ENCODE data around the gene TTC39C. TPM values are rescaled to one million over a fixed set of nuclear protein-coding genes. Genes with fewer than 3 reads are reported as not detected.
"Not testable (repeated sequence)": the region's sequence is repeated elsewhere in the genome, so short reads cannot be mapped to it uniquely, and the experiment has no call there.

The TTC39C gene
- polyA plus RNA-seq, 2 of the 4 experiments (the other 2 are of a cell fraction), result 8.7 to 18.4 TPM

DNA sequence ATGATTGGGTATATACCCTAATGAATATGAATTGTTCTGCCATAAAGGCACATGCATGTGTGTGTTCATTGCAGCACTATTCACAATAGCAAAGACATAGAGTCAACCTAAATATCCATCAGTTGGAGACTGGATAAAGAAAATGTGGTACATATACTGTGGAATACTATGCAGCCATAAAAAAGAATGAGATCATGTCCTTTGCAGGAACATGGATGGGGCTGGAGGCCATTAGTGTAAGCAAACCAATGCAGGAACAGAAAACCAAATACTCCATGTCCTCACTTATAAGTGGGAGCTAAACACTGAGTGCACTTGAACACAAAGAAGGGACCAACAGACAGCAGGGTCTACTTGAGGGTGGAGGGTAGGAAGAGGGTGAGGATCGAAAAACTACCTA lies 43.2 kb downstream of the TTC39C start:
- Histone ChIP-seq H3K4me2 (no peak overlapping the region), H3K4me1 (peaks cover 26% of the 10 kb centered on the region; the same call in 2 of the 3 replicates), H3K9me3 (no peaks in the 10 kb centered on the region), H3K4me3 (no peak overlapping the region), H3K27ac (no peak overlapping the region)
- FAIRE-seq (no peak), DNase-seq (ENCODE audit: low read depth in 1 of 2, low spot score in 1 of 2) (no peak), ATAC-seq (no peak)
- ChIA-PET CTCF (interaction anchor here (1.0 kb wide), 1 partner anchor 19 kb away, joined by 4 read pairs; no protein-coding TSS in a partner anchor), POLR2A (no interaction called here)
- 82% methylated on average over 1 of the region's 1 CpG for WGBS (ENCODE audit: missing lambda C conversion rate)
- TF ChIP-seq HDAC2 (IDR thresholded peaks at IDR 0.05), result no peak
- no peak for TF ChIP-seq ZSCAN20 (CRISPR knock-in tag; IDR thresholded peaks at IDR 0.05)
- no peak for TF ChIP-seq TFCP2L1 (CRISPR knock-in tag; IDR thresholded peaks at IDR 0.05)
- TF ChIP-seq JUNB (IDR thresholded peaks at IDR 0.05), result no peak
- TF ChIP-seq, protein P1, sequence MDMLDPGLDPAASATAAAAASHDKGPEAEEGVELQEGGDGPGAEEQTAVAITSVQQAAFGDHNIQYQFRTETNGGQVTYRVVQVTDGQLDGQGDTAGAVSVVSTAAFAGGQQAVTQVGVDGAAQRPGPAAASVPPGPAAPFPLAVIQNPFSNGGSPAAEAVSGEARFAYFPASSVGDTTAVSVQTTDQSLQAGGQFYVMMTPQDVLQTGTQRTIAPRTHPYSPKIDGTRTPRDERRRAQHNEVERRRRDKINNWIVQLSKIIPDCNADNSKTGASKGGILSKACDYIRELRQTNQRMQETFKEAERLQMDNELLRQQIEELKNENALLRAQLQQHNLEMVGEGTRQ (IDR thresholded peaks at IDR 0.05), result no peak
- no peak for TF ChIP-seq CEBPB (IDR thresholded peaks at IDR 0.05)
- no peak for TF ChIP-seq POLR2AphosphoS2 (conservative IDR thresholded peaks at IDR 0.05; ENCODE audit: low read length)
- TF ChIP-seq, protein P2, sequence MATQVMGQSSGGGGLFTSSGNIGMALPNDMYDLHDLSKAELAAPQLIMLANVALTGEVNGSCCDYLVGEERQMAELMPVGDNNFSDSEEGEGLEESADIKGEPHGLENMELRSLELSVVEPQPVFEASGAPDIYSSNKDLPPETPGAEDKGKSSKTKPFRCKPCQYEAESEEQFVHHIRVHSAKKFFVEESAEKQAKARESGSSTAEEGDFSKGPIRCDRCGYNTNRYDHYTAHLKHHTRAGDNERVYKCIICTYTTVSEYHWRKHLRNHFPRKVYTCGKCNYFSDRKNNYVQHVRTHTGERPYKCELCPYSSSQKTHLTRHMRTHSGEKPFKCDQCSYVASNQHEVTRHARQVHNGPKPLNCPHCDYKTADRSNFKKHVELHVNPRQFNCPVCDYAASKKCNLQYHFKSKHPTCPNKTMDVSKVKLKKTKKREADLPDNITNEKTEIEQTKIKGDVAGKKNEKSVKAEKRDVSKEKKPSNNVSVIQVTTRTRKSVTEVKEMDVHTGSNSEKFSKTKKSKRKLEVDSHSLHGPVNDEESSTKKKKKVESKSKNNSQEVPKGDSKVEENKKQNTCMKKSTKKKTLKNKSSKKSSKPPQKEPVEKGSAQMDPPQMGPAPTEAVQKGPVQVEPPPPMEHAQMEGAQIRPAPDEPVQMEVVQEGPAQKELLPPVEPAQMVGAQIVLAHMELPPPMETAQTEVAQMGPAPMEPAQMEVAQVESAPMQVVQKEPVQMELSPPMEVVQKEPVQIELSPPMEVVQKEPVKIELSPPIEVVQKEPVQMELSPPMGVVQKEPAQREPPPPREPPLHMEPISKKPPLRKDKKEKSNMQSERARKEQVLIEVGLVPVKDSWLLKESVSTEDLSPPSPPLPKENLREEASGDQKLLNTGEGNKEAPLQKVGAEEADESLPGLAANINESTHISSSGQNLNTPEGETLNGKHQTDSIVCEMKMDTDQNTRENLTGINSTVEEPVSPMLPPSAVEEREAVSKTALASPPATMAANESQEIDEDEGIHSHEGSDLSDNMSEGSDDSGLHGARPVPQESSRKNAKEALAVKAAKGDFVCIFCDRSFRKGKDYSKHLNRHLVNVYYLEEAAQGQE (IDR thresholded peaks at IDR 0.05), result no peak
- no peak for TF ChIP-seq FOXS1 (CRISPR knock-in tag; IDR thresholded peaks at IDR 0.05)
- TF ChIP-seq, protein P3, sequence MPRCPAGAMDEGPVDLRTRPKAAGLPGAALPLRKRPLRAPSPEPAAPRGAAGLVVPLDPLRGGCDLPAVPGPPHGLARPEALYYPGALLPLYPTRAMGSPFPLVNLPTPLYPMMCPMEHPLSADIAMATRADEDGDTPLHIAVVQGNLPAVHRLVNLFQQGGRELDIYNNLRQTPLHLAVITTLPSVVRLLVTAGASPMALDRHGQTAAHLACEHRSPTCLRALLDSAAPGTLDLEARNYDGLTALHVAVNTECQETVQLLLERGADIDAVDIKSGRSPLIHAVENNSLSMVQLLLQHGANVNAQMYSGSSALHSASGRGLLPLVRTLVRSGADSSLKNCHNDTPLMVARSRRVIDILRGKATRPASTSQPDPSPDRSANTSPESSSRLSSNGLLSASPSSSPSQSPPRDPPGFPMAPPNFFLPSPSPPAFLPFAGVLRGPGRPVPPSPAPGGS (IDR thresholded peaks at IDR 0.05), result no peak
- no peak for TF ChIP-seq RAD21 (conservative IDR thresholded peaks at IDR 0.05 in 1 of 2, IDR thresholded peaks at IDR 0.05 in 1 of 2)
- no peak for TF ChIP-seq PHF8 (IDR thresholded peaks at IDR 0.05; ENCODE audit: borderline replicate concordance, low read depth)
- no peak for TF ChIP-seq RFX5 (IDR thresholded peaks at IDR 0.05)
- TF ChIP-seq, protein P4, sequence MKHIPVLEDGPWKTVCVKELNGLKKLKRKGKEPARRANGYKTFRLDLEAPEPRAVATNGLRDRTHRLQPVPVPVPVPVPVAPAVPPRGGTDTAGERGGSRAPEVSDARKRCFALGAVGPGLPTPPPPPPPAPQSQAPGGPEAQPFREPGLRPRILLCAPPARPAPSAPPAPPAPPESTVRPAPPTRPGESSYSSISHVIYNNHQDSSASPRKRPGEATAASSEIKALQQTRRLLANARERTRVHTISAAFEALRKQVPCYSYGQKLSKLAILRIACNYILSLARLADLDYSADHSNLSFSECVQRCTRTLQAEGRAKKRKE (CRISPR knock-in tag; IDR thresholded peaks at IDR 0.05; ENCODE audit: low read depth), result no peak
- no peak for TF ChIP-seq ZNF302 (CRISPR knock-in tag; IDR thresholded peaks at IDR 0.05)
- no peak for TF ChIP-seq ESRRA (IDR thresholded peaks at IDR 0.05; ENCODE audit: borderline replicate concordance, low read length)
- TF ChIP-seq EHMT2 (IDR thresholded peaks at IDR 0.05; ENCODE audit: low read depth), result no peak
- no peak for TF ChIP-seq KDM1A (IDR thresholded peaks at IDR 0.05; ENCODE audit: low read depth)

DNA sequence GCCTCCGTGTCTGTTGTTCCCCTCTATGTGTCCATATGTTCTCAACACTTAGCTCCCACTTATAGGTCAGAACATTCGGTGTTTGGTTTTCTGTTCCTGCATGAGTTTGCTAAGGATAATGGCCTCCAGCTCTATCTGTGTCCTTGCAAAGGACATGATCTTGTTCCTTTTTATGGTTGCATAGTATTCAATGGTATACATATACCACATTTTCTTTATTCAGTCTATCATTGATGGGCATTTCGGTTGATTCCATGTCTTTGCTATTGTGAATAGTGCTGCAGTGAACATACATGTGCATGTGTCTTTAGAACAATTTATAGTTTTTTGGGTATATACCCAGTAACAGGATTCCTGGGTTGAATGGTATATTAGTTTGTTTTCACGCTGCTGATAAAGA lies 44.8 kb downstream of the TTC39C start:
- CTCF ChIA-PET, result not testable (repeated sequence)

More for the DNA sequence above, 44.8 kb downstream of the TTC39C start:
- H3K4me1 ChIP-seq, result peaks cover 24% of the 10 kb centered on the region
- H3K4me3 ChIP-seq; ATAC-seq; H3K9me3 ChIP-seq; POLR2A ChIA-PET; DNase-seq (ENCODE audit: low read depth in 1 of 2, low spot score in 1 of 2); H3K27ac ChIP-seq; H3K4me2 ChIP-seq; FAIRE-seq: not testable (repeated sequence)
- WGBS (ENCODE audit: missing lambda C conversion rate), result 94% methylated on average over 4 of the region's 4 CpGs
